Body of pancreas (tissue), 4 donors: ENCODE results near the gene ADGRD2.

ENCODE experiments used
- POLR2A ChIP-seq, 3 donors: fragments of 450-650 bp; IDR thresholded peaks; one replicate each; pipeline ENCODE4 v1.6.1; 2016; ENCODE audit warnings: antibody characterized with exemption in 3 of 3, mild to moderate bottlenecking in 2 of 3
- TF ChIP-seq, protein P1 (sequence below), 7 experiments: fragments of 450-650 bp in 4 of 7; fragments of 200-600 bp in 3 of 7; sonication (generic) in 3 of 7; IDR thresholded peaks; one replicate each; pipeline ENCODE4 v1.5.1; 2016 to 2019; ENCODE audit warnings: antibody characterized with exemption in 7 of 7

DNA sequence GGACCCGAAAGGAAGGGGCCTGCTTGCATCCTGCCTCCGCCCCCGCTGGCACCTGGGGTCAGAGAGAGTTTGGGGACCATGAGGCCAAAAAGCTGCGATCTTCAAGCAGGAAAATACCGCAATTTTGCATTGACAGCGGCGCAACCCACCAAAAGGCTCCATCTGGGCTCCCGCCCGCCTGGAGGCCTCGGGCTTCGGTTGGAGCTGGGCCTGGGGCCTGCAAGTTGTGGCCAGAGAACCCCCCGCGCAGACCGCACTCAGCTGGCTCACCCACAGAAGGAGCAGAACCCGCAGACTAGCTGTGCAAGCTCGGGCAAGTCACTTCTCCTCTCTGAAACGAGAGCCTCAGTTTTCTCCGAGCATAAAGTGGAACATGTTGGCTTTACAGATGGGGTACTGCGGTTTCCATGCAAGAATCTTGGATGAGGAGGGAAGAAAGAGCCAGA lies 55.7 kb downstream of the ADGRD2 start:
- TF ChIP-seq, protein P1, sequence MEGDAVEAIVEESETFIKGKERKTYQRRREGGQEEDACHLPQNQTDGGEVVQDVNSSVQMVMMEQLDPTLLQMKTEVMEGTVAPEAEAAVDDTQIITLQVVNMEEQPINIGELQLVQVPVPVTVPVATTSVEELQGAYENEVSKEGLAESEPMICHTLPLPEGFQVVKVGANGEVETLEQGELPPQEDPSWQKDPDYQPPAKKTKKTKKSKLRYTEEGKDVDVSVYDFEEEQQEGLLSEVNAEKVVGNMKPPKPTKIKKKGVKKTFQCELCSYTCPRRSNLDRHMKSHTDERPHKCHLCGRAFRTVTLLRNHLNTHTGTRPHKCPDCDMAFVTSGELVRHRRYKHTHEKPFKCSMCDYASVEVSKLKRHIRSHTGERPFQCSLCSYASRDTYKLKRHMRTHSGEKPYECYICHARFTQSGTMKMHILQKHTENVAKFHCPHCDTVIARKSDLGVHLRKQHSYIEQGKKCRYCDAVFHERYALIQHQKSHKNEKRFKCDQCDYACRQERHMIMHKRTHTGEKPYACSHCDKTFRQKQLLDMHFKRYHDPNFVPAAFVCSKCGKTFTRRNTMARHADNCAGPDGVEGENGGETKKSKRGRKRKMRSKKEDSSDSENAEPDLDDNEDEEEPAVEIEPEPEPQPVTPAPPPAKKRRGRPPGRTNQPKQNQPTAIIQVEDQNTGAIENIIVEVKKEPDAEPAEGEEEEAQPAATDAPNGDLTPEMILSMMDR (IDR thresholded peaks at IDR 0.05), result no peak
- no peak for TF ChIP-seq POLR2A (IDR thresholded peaks at IDR 0.05)
